Psoas muscle (tissue), 8 donors: ENCODE data around the gene GALNT4. TPM values are rescaled to one million over a fixed set of nuclear protein-coding genes. Genes with fewer than 3 reads are reported as not detected.

ENCODE experiments used
- ATAC-seq, 4 donors: fragments of 200-7000 bp; cut with Tn5 transposase; one replicate each; pipeline ENCODE4 v1.9.1; 2020; ENCODE audit warnings: moderate library complexity in 3 of 4, mild to moderate bottlenecking in 2 of 4
- DNase-seq, 2 donors: peaks; one replicate each; pipeline ENCODE4 v3.0.0-alpha.2; 2020
- H3K27ac ChIP-seq: fragments of 200-600 bp; one replicate; pipeline ENCODE4 v1.8.0; 2022
- H3K27me3 ChIP-seq, 3 donors: fragments of 200-600 bp in 1 of 3; one replicate each; pipeline versions ENCODE4 v1.6.1 to v1.8.0; 2013 to 2022; ENCODE audit warnings: low read length in 2 of 3, mild to moderate bottlenecking in 2 of 3, moderate library complexity in 1 of 3; ENCODE audit not compliant: insufficient read depth in 3 of 3
- H3K36me3 ChIP-seq, 2 donors: fragments of 200-600 bp in 1 of 2; one replicate each; pipeline versions ENCODE4 v1.6.1 to v1.8.0; 2013 to 2022; ENCODE audit warnings: low read depth in 1 of 2, mild to moderate bottlenecking in 1 of 2, moderate library complexity in 1 of 2; ENCODE audit not compliant: insufficient read depth in 1 of 2
- H3K4me1 ChIP-seq: fragments of 200-600 bp; one replicate; pipeline ENCODE4 v1.8.0; 2022
- H3K4me3 ChIP-seq: fragments of 200-600 bp; one replicate; pipeline ENCODE4 v1.8.0; 2022; ENCODE audit warnings: mild to moderate bottlenecking
- H3K9me3 ChIP-seq: fragments of 200-600 bp; one replicate; pipeline ENCODE4 v1.8.0; 2022
- CTCF ChIP-seq: fragments of 200-600 bp; IDR thresholded peaks from one replicate; pipeline ENCODE4 v1.8.0; 2022; ENCODE audit warnings: antibody characterized with exemption
- WGBS, 3 donors: extraction: QIAGEN DNeasy Blood & Tissue Kit; methylation state at CpG; one replicate each; pipeline versions ENCODE4 v1.1.6 to v1.1.7; 2013; 5-methylcytosine and 5-hydroxymethylcytosine counted together
- intact Hi-C, 2 donors: fragments of 100-400 bp; cut with DNase I; formaldehyde crosslinking; loops; one replicate each; pipeline versions ENCODE4 v1.11.0 to v1.14.2; 2022
- polyA plus RNA-seq, 3 donors: library from polyadenylated mRNA; stranded (reverse); fragments of 200-250 nt; gene quantifications; one replicate each; pipeline ENCODE4 v1.2.3, GENCODE V29; 2013
- total RNA-seq, 4 donors: library from RNA; stranded (reverse); fragmentation: NEBNext Ultra II Directional in 2 of 4; extraction: Animal tissue kit (Norgen Biotek cat#: 25700) in 2 of 4; gene quantifications; one replicate each; pipeline versions ENCODE4 v1.2.1 to v1.2.4, GENCODE V29; 2021 to 2023
- donor health status: healthy with polysubstance abuse.
- donor health status: DM: no; HTN: no; CAD: no; lungs with moderate emphysema.
- donor health status: Bipolar disorder and iron deficiency.
- donor health status: healthy.
- donor health status: DM: yes; HTN: yes; CAD: no.
- donor health status: DM: no; HTN: no; CAD: no.
- donor health status: DM: no; HTN: no; CAD: no.
- donor health status: DM: yes; HTN: yes; CAD: no.

Gene GALNT4
- total and polyA plus RNA-seq, 7 donors, result 0.42 to 1.6 (median 1.2) TPM

GRCh38 chr12:89544022-89544421, 19.4 kb upstream of the GALNT4 start:
- ATAC-seq, result no peak

GRCh38 chr12:89542912-89543592, 18.5 kb upstream of the GALNT4 start:
- WGBS, 3 donors, result 14 to 19% (median 15%) methylated on average over 6 of the region's 6 CpGs
- peak; percentile 31 to 62 for DNase-seq
- no peaks in the 10 kb centered on the region for H3K27me3 ChIP-seq
- no peak overlapping the region for H3K4me3 ChIP-seq
- ATAC-seq, result peak; percentile 70 to 88 (median 76)
- H3K36me3 ChIP-seq, result peaks cover 0 to 2% of the 10 kb centered on the region in 2 donors
- peak; percentile 88 for TF ChIP-seq CTCF
- intact Hi-C loops, result loop anchor here (5.0 to 10.0 kb wide), 6 partner anchors 164 to 1402 kb away; partner anchors contain the start of gene ATP2B1 (in 1 of the 2)
- peaks cover 6% of the 10 kb centered on the region for H3K4me1 ChIP-seq
- no peak overlapping the region for H3K27ac ChIP-seq
- H3K9me3 ChIP-seq, result no peaks in the 10 kb centered on the region

More at GRCh38 chr12:89544022-89544421, 19.4 kb upstream of the GALNT4 start:
- TF ChIP-seq CTCF, result no peak
- Histone ChIP-seq H3K4me1 (peaks cover 6% of the 10 kb centered on the region), H3K27ac (peak overlapping the region; percentile 50), H3K9me3 (no peaks in the 10 kb centered on the region), H3K27me3 (no peaks in the 10 kb centered on the region), H3K36me3 (peaks cover 0 to 2% of the 10 kb centered on the region in 2 donors), H3K4me3 (no peak overlapping the region)
- intact Hi-C loops, result loop anchor here (5.0 to 10.0 kb wide), 6 partner anchors 163 to 1401 kb away; partner anchors contain the start of gene ATP2B1 (in 1 of the 2)
- WGBS, 3 donors, result 80 to 84% (median 84%) methylated on average over 1 of the region's 1 CpG
- DNase-seq, result no peak

- H3K27ac ChIP-seq, result no peak overlapping the region
- TF ChIP-seq CTCF, result no peak
- no peak for ATAC-seq
- H3K27me3 ChIP-seq, result no peaks in the 10 kb centered on the region
- H3K36me3 ChIP-seq, result peaks cover 0 to 2% of the 10 kb centered on the region in 2 donors
- intact Hi-C loops, result loop anchor here (5.0 to 10.0 kb wide), 6 partner anchors 165 to 1403 kb away; partner anchors contain the start of gene ATP2B1 (in 1 of the 2)
- WGBS, 3 donors, result 76 to 89% (median 85%) methylated on average over 2 of the region's 2 CpGs
- H3K4me3 ChIP-seq, result no peak overlapping the region
- H3K9me3 ChIP-seq, result no peaks in the 10 kb centered on the region
- peaks cover 6% of the 10 kb centered on the region for H3K4me1 ChIP-seq
- no peak for DNase-seq
Observed at GRCh38 chr12:89542236-89542635, 17.6 kb upstream of the GALNT4 start.

- WGBS, 3 donors, result 66 to 85% (median 68%) methylated on average over 3 of the region's 3 CpGs
- H3K9me3 ChIP-seq, result no peaks in the 10 kb centered on the region
- intact Hi-C loops, result loop anchor here (2.0 to 10.0 kb wide), 7 partner anchors 167 to 1404 kb away; partner anchors contain the start of gene ATP2B1 (in 1 of the 2)
- DNase-seq (no peak), ATAC-seq (no peak)
- H3K27me3 ChIP-seq, result no peaks in the 10 kb centered on the region
- H3K36me3 ChIP-seq, result peaks cover 0 to 2% of the 10 kb centered on the region in 2 donors
- no peak overlapping the region for H3K4me3 ChIP-seq
- H3K4me1 ChIP-seq, result peaks cover 6% of the 10 kb centered on the region
- no peak for TF ChIP-seq CTCF
- H3K27ac ChIP-seq, result no peak overlapping the region
Observed at GRCh38 chr12:89540586-89540985, 16.0 kb upstream of the GALNT4 start.
